ENCODE measurements around the gene WIF1. TPM values are rescaled to one million over a fixed set of nuclear protein-coding genes. Genes with fewer than 3 reads are reported as not detected.

The WIF1 gene
- total RNA-seq, 1 donor from 2014 or later, result not detected

GRCh38 chr12:65005716-65006115 lies 115.4 kb downstream of the WIF1 start:
- TF ChIP-seq, protein P1, sequence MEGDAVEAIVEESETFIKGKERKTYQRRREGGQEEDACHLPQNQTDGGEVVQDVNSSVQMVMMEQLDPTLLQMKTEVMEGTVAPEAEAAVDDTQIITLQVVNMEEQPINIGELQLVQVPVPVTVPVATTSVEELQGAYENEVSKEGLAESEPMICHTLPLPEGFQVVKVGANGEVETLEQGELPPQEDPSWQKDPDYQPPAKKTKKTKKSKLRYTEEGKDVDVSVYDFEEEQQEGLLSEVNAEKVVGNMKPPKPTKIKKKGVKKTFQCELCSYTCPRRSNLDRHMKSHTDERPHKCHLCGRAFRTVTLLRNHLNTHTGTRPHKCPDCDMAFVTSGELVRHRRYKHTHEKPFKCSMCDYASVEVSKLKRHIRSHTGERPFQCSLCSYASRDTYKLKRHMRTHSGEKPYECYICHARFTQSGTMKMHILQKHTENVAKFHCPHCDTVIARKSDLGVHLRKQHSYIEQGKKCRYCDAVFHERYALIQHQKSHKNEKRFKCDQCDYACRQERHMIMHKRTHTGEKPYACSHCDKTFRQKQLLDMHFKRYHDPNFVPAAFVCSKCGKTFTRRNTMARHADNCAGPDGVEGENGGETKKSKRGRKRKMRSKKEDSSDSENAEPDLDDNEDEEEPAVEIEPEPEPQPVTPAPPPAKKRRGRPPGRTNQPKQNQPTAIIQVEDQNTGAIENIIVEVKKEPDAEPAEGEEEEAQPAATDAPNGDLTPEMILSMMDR (IDR thresholded peaks at IDR 0.05; ENCODE audit: borderline replicate concordance), result no peak
- no peaks in the 10 kb centered on the region for H3K4me1 ChIP-seq
- no peak for DNase-seq
- H3K27ac ChIP-seq (replicated peaks), result no peak overlapping the region
- H3K27me3 ChIP-seq (ENCODE audit: low read depth), result peaks cover 11% of the 10 kb centered on the region
- no peaks in the 10 kb centered on the region for H3K36me3 ChIP-seq
- intact Hi-C loops (cut with micrococcal nuclease), result no loop called here
- no peak overlapping the region for H3K4me3 ChIP-seq
- no peaks in the 10 kb centered on the region for H3K9me3 ChIP-seq (replicated peaks)

- no peaks in the 10 kb centered on the region for H3K9me3 ChIP-seq (replicated peaks)
- TF ChIP-seq, protein P1 (IDR thresholded peaks at IDR 0.05; ENCODE audit: borderline replicate concordance), result no peak
- peaks cover 11% of the 10 kb centered on the region for H3K27me3 ChIP-seq (ENCODE audit: low read depth)
- no peaks in the 10 kb centered on the region for H3K4me1 ChIP-seq
- no peak overlapping the region for H3K27ac ChIP-seq (replicated peaks)
- DNase-seq, result no peak
- no peak overlapping the region for H3K4me3 ChIP-seq
- intact Hi-C loops (cut with micrococcal nuclease), result no loop called here
- H3K36me3 ChIP-seq, result no peaks in the 10 kb centered on the region
Measured at GRCh38 chr12:65004270-65004669, 116.8 kb downstream of the WIF1 start.

Other genes with a start within 250 kb of the WIF1 start
- gene LEMD3, start 48.3 kb upstream of the WIF1 start, total RNA-seq, result 13.5 TPM
- 125 TPM for gene MSRB3, start 157.4 kb upstream of the WIF1 start, total RNA-seq

All from left ventricle myocardium inferior (tissue), 1 donor.